Tongue (tissue), 2 donors: ENCODE results near the gene IL18RAP. TPM values are rescaled to one million over a fixed set of nuclear protein-coding genes. Genes with fewer than 3 reads are reported as not detected.

Experiments used
- DNase-seq: peaks from one replicate; pipeline ENCODE4 v3.0.0-alpha.2; 2015
- total RNA-seq: library from RNA; depleted of rRNA; stranded (reverse); fragments of >200 nt; gene quantifications from one replicate; pipeline ENCODE4 v1.2.3, GENCODE V29; 2014

Gene IL18RAP
- total RNA-seq, 1 donor from 2014 or later, result 0.31 TPM

DNA sequence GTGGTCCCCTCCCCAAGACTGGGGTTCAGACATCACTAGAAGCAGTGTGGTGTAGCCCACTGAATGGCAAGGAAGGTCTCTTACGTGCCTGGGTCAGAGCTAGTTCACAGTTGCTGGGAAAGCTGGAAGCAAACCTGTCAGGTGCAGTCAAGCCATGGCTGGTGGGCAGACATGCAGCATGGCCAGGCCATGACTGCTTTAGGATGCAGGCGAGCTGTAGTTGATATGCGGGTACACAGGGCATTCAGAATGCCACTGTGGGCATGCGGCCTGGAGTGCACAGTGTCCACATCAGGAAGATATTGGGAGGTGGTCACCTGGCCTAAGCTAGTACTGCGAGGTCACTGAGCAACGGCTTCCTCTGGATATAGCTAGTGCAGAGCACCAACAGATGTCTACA, 38.2 kb downstream of the IL18RAP start:
- no peak for DNase-seq

DNA sequence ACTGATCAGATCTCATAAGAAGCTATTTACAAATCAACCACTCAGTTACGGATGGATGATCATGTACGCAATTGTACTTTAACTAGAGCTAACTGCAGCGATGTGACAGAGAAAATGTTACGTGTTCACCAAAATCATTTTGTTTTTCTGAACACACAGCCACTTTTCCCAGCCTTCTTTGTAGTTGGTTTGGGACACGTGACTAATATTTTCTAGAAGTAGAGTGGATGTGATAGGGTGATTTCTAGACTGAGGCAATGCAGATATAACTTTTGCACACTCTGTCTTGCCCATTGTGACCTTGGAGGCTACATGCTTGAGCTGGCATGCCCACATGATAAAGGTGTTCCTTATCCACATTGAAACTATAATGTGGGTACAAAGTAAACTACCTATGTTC, 40.2 kb downstream of the IL18RAP start:
- no peak for DNase-seq

DNA sequence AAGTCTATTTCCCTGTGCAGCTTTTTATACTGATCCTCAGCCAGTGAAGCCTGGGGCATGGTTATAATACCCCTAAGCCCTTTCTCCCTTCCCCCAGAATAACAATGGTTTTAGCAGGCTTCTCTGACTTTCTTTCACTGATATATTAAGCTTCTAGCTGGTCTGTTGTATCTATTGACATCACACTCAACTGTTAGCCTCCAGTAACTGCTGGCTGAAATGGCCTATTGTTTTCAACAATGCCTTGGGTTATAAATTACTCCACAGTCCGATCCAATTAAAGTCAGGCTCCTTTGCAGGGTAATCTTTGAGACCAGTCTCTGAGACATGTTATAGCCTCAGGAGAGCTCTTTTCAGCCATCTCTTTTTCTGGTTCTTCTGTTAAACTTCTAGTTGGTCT, 47.2 kb downstream of the IL18RAP start:
- DNase-seq, result no peak

DNA sequence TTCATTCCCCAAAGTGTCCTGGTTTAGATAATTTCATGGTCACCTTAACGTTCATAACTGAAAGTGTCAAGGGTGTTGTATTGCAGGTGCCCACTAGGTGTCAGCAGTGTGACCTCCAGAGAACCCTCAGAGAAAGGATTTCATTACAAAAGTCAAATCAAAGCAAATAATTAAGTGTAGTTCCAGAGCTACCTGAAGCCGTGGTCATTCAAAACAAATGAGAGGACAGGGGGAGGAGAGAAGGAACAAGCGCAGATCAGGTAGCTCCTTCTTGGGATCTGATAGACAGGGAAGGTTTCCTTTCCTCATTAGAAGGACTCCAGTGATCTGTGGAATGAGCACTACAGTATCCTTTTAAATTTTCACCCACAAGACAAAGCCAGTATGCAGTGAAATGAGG, 50.1 kb downstream of the IL18RAP start, which contains the start of gene SLC9A4:
Gene SLC9A4 (plus strand): TSS at position 207 of the 400 bp plus-strand sequence. CDS start 534 bp downstream, outside the sequence.
- peak; percentile 57 for DNase-seq

DNA sequence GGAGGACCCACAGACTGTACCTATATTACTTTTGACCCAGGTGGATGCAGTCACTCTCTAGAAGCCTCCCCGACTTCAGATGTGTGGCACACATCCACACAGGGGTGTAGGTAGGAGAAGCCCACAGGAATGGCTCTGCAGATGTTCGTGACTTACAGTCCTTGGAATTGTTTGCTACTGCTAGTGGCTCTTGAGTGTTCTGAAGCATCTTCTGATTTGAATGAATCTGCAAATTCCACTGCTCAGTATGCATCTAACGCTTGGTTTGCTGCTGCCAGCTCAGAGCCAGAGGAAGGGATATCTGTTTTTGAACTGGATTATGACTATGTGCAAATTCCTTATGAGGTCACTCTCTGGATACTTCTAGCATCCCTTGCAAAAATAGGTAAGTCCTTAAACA, 50.7 kb downstream of the IL18RAP start:
- DNase-seq, result no peak

DNA sequence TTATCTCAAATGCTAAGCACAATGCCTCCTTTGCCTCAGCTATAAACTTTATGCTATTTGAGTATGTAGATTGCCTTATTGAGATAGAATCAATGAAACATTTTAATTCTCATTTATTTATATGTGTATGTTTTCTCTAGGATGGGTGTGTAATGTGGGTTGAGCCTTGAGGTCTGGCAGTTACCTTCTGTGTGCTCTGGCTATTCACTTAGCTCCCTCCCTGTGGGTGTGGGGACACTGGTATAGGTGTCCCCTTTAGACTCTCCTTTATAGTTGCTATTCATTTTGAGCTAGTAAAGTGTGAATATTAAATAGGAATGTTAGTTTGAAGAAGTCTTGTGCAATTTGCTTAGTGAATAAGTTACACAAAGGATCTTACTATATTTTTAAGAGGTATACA, 51.8 kb downstream of the IL18RAP start:
- no peak for DNase-seq

DNA sequence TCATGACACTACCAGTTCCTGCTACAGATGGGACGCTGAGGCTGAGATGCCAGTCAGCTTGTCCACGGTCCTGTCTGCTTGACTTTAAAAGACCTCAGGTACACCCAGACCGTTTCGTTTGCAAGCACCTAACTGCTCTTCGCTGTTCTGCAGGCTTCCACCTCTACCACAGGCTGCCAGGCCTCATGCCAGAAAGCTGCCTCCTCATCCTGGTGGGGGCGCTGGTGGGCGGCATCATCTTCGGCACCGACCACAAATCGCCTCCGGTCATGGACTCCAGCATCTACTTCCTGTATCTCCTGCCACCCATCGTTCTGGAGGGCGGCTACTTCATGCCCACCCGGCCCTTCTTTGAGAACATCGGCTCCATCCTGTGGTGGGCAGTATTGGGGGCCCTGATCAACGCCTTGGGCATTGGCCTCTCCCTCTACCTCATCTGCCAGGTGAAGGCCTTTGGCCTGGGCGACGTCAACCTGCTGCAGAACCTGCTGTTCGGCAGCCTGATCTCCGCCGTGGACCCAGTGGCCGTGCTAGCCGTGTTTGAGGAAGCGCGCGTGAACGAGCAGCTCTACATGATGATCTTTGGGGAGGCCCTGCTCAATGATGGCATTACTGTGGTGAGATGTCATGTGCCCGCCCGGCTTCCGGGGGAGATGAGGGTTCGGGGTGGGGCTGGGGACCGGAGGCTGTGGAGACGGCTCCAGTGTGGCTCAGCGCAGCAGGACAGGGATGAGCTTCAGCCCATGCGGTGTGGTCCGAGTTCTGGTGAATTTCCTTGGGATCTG, 55.9 kb downstream of the IL18RAP start:
- DNase-seq, result no peak

DNA sequence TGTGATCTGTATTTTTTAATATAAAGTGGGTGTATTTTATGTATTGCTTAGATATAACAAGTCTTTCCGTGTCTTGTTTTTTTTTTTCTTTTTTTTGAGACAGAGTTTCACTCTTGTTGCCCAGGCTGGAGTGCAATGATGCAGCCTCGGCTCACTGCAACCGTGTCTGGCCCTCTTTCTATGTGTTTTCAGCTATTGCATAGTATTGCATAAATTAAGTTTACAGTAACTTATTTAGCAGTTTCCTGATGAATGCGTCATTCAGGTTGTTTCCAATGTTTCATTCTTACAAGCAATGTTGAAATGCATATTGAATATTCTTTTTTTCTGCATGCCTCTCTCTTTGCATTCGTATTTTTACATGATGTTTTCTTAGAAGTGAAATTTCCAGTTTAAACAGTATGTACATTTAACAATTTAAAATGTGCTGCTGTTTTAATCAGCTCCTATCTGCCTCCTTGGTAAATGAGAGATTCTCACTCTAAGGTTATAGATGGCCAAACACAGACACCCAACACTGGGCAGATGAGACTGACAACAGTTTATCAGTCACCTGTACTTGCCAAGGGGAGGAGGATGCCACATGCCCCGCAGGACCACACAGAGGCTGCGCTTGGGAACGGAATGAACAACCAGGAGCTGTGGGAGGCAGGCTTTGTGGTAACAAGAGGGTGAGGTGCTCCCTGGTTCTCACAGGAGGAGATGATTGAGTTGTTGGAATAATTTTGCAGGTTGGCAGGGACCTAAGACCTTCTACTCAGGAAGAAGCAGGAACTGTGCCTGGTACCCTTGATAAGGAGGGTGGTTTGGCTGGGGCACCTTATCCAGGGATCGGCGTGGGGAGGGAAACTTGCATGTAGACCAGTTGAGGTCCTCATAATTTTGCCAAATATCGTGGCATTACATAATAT, 57.6 kb downstream of the IL18RAP start:
- no peak for DNase-seq

DNA sequence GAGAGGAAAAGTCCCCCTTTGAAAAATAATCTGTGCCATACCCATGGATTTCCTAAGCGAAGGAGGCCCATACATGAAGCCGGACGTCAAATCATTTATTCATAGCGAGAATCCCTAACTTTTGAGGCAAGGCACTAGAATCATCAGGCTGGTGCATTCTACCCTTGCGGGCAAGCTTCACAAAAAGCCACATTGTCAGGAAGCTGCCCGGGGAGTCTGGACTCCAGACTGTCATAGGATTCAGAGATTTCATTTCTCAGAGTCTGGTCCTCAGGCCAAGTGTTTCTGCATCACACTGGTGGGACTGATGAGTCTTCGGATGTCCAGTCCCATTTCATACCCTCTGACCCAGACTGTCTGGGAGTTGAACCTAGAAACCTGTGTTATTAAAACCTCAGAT, 59.0 kb downstream of the IL18RAP start:
- no peak for DNase-seq

DNA sequence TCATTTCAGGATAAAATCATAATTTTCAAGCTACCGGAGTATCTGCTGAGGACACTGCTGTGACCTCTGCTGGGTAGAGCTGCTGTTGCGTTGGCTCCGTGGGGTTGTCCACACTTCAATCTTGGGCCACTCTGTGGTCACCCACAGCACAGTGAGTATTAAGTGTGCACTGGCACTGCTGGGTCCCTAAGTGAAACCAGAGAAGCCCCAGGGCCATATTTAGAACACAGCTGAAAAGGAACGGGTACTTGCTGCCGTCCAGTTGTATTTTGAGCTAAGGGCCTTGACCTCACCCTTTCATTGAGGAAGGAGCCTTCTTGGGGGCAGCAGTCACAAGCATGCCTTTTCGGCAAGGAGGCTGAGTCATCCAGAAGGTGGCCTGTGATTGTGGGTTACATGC, 60.1 kb downstream of the IL18RAP start:
- peak; percentile 14 for DNase-seq

DNA sequence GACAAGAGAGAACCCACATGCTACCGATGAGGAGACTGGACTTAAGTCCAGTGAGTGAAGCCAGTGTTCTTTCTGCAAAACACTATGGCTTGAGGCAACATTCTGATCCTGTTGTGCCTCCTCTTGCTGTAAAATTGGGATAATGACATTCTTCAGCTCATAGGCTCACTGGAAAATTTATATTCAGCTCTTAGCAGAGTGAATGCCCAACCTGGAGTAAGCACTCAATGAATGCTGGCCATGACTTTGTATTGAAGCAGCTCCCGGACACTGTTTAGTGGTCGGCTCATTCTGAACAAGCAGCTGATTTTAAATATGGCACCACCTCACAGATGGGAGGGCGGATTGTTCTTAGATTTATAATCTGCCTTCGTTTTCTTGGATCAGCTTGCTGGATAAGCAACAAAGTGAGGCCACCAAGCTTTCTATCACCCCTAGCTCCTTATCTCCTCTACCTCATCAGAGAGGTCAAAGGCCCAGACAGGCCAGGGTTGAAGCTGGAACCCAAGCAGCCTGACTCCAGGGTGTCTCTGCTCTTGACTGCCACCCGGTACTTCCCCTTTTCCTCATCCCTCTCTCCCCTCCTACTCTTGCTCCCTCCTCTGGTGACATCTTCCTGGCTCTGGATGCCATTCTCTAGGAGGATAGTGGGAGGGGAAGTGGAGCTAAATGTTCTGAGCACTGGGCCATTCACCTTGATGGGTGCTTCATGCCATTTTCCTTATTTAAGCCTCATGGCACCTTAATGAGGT, 61.5 kb downstream of the IL18RAP start:
- no peak for DNase-seq

DNA sequence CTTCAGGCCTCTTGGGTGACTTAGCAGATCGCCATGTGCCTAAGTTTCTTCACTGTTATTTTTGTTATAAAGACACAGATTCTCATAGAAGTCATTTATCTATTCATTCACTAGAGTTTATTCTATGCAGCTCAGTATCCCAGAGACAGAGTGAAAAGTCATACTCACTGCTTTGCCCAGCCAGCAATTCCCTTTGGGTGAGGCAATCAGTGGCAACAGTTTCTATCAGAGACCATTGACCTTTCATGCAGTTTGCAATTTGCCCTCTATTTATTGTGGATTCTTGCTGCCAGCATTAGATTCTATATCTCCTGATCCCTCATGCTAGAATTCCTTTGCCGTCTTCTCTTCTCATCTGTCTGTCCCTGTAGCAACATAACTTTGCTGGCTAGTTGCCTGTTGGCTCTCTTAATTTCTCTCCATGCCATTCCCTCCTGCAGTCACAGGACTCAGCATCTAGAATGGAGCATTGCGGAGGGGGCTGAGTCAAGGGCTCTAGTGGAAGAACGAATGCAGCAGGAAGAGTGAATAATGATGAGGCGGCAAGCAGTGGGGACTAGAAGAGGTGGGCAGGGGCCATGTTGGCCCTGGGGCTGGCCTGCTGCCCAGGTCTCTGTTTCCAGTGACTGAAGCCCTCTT, 62.3 kb downstream of the IL18RAP start:
- DNase-seq, result no peak

DNA sequence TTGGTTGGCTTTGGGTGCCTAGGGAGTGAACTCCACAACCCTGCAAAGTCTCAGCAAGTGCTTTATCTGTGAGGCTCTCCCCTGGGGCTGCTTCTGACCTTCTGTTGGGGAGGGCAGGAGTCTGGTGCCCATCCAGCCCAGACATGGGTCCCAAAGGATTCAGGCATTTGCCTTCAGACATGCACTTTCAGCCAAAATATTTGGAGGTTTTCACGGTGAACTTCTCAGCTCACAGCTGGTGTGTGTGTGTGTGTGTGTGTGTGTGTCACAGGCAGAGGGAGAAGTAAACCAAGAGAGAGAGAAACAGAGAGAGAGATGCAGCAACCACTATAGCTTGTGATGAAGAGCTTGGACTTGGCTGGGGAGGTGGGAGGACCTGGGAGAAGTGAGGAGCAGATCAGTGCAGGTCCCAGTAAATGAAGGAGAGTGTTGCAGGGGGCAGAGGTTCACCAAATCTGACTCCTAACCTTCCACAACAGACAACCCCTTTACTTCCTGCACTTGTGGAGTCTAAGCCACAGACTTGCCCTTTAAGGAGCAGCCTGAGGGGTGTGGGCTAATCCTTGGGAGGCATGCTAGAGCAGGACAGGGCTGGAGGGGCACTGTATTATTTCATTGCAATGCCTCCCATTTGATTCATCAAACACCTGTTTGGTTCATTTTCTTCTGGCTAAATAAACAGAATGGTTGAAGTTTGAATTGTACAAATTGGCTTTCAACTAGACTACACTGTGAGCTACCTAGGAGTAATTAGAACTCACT, 64.2 kb downstream of the IL18RAP start:
- no peak for DNase-seq

DNA sequence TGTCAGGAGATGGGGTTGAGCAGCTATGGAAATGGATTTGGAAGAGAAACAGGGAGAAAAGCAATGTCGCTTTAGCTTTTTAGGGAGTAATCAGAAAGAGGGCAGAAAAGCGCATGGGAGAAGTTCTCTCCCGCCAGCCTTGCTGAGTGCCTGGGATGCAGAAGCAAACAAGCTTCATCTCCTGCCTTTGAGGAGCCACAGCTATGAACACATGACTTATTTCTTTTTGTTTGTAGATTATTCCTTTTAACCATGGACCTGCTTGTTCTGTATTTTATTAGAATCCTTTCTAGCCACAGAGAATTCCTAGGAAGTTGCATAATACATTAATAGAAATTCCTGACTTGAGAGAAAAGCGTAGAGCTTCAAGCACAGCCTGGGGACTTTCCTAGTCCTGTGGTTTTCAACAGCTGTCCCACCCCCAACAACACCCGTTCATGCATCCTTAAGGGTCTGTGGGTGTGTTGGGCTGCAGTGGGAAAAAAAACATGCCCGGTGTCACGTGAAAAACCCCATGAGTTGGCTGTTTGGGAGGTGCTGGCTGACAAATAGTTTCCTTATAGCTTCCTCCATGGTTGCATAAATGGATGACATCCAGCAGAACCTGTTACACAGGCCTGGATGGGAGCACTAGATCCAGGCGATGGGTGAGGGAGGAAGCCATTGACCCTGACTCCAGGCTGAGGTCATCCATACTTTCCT, 65.0 kb downstream of the IL18RAP start:
- peak; percentile 5 for DNase-seq

DNA sequence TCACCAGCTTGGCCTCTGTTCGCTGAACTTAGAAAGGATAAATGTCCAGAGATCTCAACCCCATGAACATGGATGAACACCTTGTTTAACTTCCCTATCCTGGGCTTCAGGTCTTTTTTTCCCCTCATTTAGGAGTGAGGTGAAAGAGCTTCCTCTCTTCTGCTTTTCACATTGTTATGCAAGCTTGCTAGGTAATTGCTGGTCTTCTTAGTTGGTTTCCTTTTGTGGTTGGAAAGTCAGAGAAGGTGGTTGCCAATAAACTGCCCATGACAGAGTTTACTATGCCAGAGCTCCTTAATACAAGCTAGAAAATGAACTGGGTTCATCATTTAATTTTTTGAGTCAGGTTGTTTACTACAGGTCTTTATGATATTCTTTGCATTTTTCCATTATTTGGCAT, 66.7 kb downstream of the IL18RAP start:
- DNase-seq, result no peak

DNA sequence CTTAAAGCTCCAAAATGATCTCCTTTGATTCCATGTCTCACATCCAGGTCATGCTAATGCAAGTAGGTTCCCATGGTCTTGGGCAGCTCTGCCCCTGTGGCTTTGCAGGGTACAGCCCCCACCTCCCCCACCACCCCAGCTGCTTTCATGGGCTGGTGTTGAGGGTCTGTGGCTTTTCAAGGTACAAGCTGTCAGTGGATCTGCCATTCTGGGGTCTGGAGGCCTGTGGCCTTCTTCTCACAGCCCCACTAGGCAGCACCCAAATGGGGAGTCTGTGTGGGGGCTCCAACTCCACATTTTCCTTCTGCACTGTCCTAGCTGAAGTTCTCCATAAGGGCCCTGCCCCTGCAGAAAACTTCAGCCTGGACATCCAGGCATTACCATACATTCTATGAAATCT, 69.0 kb downstream of the IL18RAP start:
- DNase-seq, result no peak

DNA sequence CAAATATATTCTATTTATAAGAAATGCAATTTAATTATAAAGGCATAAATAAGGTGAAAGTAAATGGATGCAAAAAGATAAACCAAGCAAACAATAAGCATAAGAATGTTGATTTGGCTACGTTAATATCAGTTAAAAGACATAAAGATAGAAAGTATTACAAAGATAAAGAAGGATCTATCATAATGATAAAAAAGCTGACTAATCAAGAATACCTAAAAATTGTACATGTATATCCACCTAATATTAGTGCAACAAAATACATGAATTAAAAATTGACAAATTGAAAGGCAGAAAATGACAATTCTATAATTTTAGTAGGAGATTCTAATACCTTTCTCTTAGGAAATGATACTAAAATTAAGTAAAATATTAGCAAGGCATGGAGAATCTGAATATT, 71.6 kb downstream of the IL18RAP start:
- no peak for DNase-seq

DNA sequence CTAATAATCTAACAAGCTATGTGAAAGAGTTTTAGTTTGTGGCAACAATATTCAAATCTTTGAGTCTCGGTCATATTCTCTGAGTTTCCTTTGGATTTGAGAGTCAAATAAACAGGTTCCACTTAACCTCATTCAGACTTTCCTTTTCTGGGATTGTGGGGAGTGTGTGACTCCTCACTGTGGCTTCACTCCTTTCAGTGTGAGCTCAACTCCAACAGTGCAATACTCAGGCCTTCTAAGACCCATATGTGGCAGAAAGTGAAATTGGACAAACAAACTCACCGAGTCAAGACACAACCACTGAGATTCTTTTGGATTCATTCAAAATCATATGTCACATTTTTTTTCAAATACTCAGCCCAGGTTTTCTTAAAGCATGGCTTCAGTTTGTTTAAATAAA, 75.5 kb downstream of the IL18RAP start:
- DNase-seq, result no peak

DNA sequence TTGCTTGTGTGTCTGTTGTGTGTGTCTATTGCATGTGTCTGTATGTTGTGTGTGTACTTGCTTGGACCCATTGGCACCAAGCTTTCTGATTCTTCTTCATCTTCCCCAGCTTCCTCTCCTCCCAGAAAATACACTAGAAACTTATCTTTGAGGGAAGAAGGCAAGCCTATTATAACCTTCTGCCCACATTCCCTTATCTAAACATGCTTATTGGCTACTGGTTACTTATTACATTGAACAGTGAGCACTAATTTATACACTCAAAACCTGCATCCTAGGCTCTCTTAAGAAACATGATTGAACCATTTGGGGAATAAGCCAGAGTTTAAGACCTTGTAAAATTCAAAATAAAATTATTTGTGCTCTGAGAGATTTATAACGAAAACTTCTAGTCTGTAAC, 76.6 kb downstream of the IL18RAP start:
- DNase-seq, result no peak
